Fibroblast of the aortic adventitia (primary cell): ENCODE results near the gene HECW1. TPM values are rescaled to one million over a fixed set of nuclear protein-coding genes. Genes with fewer than 3 reads are reported as not detected.
A peak's percentile ranks its signal among the peaks of the same experiment; 100 is the strongest.

ENCODE experiments used
- DNase-seq: peaks from one replicate; pipeline ENCODE4 v3.0.0-alpha.2; 2010; ENCODE audit warnings: low read depth
- H3K4me3 ChIP-seq: 2 replicates; pipeline ENCODE4 v1.5.1; 2011; ENCODE audit warnings: low read depth, mild to moderate bottlenecking, control low read depth, low read length, moderate library complexity
- CTCF ChIP-seq: IDR thresholded peaks from 2 replicates; pipeline ENCODE4 v1.5.1; 2011; ENCODE audit warnings: mild to moderate bottlenecking, low read length, control low read depth, inconsistent platforms; ENCODE audit not compliant: insufficient read depth
- total RNA-seq: library from RNA; depleted of rRNA; stranded (reverse); fragments of >200 nt; gene quantifications from 2 replicates; pipeline ENCODE4 v1.2.3, GENCODE V29; 2012; ENCODE audit warnings: low replicate concordance

Gene HECW1
- total RNA-seq, 1 donor, result 3.6 TPM

- no peak for DNase-seq
- no peak for TF ChIP-seq CTCF
- no peak overlapping the region for H3K4me3 ChIP-seq
Measured at GRCh38 chr7:43311052-43311451, 198.6 kb downstream of the HECW1 start.

GRCh38 chr7:43311694-43312093, 199.2 kb downstream of the HECW1 start:
- DNase-seq, result no peak
- TF ChIP-seq CTCF, result no peak
- no peak overlapping the region for H3K4me3 ChIP-seq

GRCh38 chr7:43313628-43314378, 201.4 kb downstream of the HECW1 start:
- DNase-seq, result no peak
- no peak overlapping the region for H3K4me3 ChIP-seq
- no peak for TF ChIP-seq CTCF

GRCh38 chr7:43314379-43315158, 202.1 kb downstream of the HECW1 start:
- no peak overlapping the region for H3K4me3 ChIP-seq
- DNase-seq, result no peak
- TF ChIP-seq CTCF, result no peak

GRCh38 chr7:43317075-43317474, 204.6 kb downstream of the HECW1 start:
- TF ChIP-seq CTCF, result no peak
- H3K4me3 ChIP-seq, result no peak overlapping the region
- no peak for DNase-seq

GRCh38 chr7:43318188-43318770, 205.8 kb downstream of the HECW1 start:
- TF ChIP-seq CTCF, result no peak
- DNase-seq, result peak; percentile 7

More at GRCh38 chr7:43318188-43318770, 205.8 kb downstream of the HECW1 start:
- H3K4me3 ChIP-seq, result no peak overlapping the region
